Measurements from ENCODE around the gene ANKRD40CL.

ANKRD40CL gene

DNA sequence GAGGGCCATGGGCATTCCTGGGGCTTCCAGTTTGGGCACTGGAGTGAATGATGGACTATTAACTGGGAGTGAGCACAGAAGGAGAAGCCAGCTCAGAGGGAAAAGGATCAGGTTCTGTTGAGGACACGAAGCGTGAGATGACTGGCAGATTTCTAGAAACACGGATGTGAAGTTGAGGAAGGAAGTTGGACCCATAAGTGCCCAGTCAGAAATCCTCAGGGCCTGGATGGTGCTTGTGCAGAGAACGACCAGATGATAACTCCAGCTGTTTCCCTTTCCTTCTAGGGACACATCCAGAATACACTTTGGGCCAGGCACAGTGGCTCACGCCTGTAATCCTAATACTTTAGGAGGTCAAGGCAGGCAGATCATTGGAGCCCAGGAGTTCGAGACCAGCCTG lies 23.3 kb upstream of the ANKRD40CL start:
- in situ Hi-C loops (cut with MboI; ENCODE audit: low sequenced_read_pairs): no loop called here

GRCh38 chr17:50787106-50787505 lies 19.8 kb upstream of the ANKRD40CL start:
- in situ Hi-C loops (cut with MboI; ENCODE audit: low sequenced_read_pairs): loop anchor here (5.0 kb wide), 2 partner anchors 55 to 170 kb away; no protein-coding TSS in a partner anchor

DNA sequence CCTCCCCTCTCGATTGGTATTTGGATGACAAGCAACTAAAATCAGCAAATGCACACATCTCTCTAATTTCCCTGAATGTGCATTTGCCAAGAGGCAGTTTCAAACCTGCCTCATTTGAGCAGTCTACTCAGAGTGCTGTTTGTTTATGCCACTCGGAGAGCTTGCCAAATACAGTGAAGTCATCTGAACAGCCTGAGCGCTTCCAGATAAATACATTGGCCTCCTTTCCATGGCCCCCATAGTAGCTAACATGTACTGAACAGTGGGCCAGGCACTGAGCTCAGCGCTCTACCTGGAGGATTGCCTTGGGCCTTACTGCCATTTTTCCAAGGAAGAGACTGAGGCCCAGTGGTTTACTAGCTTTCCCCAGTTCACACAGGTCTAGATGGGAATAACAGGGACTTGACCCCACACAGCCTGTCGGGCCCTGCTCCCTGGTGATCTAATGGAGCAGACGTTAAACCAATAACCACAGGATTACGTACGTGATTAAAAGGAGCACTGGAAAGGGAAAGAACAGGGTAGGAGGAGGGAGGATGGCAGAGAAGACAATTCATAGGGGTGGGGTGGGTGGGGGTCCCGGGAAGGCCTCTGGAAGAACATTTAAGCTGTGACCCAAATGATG lies 18.7 kb upstream of the ANKRD40CL start:
- in situ Hi-C loops (cut with MboI; ENCODE audit: low sequenced_read_pairs): loop anchor here (5.0 kb wide), 2 partner anchors 56 to 171 kb away; no protein-coding TSS in a partner anchor

- in situ Hi-C loops (cut with MboI; ENCODE audit: low sequenced_read_pairs): loop anchor here (5.0 kb wide), 2 partner anchors 57 to 172 kb away; no protein-coding TSS in a partner anchor
Measured at GRCh38 chr17:50785126-50785525, 17.8 kb upstream of the ANKRD40CL start.

DNA sequence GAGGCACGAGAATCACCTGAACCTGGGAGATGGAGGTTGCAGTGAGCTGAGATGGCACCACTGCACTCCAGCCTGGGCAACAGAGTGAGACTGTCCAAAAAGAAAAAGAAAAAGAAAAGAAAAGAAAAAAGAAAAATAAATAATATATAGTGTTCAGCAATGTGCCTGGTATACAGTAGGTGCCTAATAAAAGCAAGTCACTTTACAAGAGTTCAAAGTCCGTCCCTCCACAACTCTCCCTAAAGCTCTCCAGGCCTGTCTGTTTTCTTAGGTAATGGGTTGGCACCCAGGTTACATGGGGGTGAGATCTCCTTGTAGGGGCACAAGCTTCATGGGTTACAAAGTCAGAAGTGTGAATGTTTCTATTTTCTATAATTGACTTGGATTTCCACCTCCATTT lies 16.6 kb upstream of the ANKRD40CL start:
- in situ Hi-C loops (cut with MboI; ENCODE audit: low sequenced_read_pairs): no loop called here

- in situ Hi-C loops (cut with MboI; ENCODE audit: low sequenced_read_pairs): no loop called here
Measured at GRCh38 chr17:50783193-50783660, 15.9 kb upstream of the ANKRD40CL start.

GRCh38 chr17:50781167-50781566 lies 13.8 kb upstream of the ANKRD40CL start:
- in situ Hi-C loops (cut with MboI; ENCODE audit: low sequenced_read_pairs): no loop called here

DNA sequence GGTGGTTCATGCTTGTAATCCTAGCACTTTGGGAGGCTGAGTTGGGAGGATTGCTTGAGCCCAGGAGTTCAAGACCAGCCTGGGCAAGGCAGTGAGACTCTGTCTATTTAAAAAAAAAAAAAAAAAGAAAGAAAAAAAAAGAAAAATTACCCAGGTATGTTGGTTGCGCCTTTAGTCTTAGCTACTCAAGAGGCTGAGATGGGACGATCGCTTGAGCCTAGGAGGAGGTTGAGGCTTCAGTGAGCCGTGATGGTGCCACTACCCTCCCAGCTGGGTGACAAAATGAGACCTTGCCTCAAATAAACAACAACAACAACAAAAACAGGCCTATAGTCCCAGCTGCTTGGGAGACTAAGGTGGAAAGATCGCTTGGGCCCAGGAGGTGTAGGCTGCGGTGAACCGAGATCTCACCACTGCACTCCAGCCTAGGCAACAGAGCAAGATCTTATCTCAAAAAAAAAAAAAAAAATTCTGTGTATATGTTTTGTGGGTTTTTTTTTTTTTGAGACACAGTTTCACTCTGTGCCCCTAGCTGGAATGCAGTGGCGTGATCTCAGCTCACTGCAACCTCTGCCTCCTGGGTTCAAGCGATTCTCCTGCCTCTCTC lies 12.5 kb upstream of the ANKRD40CL start:
- in situ Hi-C loops (cut with MboI; ENCODE audit: low sequenced_read_pairs): no loop called here

- in situ Hi-C loops (cut with MboI; ENCODE audit: low sequenced_read_pairs): no loop called here
Measured at GRCh38 chr17:50778988-50779387, 11.7 kb upstream of the ANKRD40CL start.

- in situ Hi-C loops (cut with MboI; ENCODE audit: low sequenced_read_pairs): no loop called here
Measured at GRCh38 chr17:50778471-50778870, 11.2 kb upstream of the ANKRD40CL start.

DNA sequence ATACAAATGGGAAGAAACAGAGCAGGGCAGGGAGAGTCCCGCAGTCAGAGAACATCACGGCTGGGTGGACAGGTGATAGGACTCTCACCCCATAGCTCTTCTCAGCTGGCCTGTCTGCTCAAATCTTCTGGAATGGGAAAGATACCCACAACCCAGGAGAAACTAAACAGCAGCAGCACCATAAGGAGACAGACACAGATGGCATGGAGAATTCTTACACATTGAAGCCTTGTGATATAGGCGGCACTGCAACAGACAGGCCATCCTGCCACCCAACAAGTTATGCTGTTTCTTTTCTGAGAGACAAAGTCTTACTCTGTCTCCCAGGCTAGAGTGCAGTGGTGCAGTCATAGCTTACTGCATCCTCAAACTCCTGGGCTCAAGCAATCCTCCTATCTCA lies 8.6 kb upstream of the ANKRD40CL start:
- in situ Hi-C loops (cut with MboI; ENCODE audit: low sequenced_read_pairs): no loop called here

DNA sequence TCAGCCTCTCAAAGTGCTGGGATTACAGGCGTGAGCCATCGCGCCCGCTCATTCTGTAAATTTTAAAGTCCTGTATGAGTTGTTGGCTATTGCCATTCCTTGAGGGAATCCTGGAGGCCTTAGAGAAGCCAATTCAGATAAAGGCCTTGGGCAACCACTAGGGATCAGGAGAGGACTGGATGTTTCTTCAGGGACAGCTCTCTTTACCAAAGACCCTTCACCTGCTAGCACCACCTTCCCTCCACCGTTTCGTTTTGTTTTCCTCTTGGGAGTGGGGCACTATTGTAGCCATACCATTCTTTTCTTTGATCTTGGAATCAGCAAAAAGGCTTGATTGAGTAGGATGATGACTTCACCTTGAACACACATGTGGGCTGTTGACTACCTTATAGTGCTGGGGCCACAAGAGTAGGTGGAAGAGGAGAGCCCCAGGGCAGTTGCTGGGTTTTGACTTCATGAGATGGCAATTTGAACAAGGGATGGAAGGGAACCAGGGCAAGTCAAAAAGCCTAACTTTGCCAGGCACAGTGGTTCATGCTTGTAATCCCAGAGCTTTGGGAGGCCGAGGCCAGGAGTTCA lies 7.0 kb upstream of the ANKRD40CL start:
- in situ Hi-C loops (cut with MboI; ENCODE audit: low sequenced_read_pairs): no loop called here

DNA sequence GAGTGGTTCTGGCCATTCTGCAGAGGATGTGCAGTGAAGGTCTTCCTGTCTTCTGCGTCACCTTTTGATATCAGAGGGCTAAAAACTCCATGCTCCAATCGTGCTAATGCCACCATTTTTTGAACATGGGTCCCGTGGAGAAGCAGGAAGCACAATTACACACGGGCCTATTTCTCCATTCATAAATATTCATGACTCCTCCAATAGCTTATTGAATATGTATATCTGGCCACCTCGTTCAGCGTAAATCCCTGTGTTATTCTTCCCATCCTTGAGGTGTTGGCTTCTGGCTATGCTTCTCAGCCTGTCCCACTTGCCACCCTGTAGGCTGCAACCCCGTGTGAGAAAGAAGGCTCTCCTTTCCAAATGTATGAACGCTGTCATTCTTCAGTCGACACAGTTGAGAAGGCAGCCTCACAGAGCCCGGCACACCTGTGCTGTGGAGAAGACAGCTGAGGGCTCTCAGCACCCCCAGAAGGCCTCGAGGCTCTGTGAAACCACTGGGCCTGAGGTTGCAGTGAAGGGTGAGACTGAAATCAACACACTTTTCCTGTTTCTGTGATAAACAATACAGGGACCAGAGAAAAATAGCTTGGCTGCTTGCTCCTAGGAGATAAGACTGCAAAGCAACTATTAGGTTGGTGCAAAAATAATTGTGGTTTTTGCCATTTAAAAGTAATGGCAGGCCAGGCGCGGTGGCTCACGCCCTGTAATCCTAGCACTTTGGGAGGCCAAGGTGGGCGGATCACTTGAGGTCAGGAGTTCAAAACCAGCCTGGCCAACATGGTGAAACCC lies 4.9 kb upstream of the ANKRD40CL start:
- in situ Hi-C loops (cut with MboI; ENCODE audit: low sequenced_read_pairs): no loop called here

GRCh38 chr17:50770346-50770745 lies 3.0 kb upstream of the ANKRD40CL start:
- in situ Hi-C loops (cut with MboI; ENCODE audit: low sequenced_read_pairs): no loop called here

GRCh38 chr17:50769884-50770283 lies 2.6 kb upstream of the ANKRD40CL start:
- in situ Hi-C loops (cut with MboI; ENCODE audit: low sequenced_read_pairs): no loop called here

GRCh38 chr17:50768346-50768761 lies 1.0 kb upstream of the ANKRD40CL start:
- in situ Hi-C loops (cut with MboI; ENCODE audit: low sequenced_read_pairs): no loop called here

GRCh38 chr17:50767030-50767429 lies 288 bp downstream of the ANKRD40CL start:
- in situ Hi-C loops (cut with MboI; ENCODE audit: low sequenced_read_pairs): no loop called here

GRCh38 chr17:50766222-50767023 lies 895 bp downstream of the ANKRD40CL start:
- in situ Hi-C loops (cut with MboI; ENCODE audit: low sequenced_read_pairs): no loop called here

DNA sequence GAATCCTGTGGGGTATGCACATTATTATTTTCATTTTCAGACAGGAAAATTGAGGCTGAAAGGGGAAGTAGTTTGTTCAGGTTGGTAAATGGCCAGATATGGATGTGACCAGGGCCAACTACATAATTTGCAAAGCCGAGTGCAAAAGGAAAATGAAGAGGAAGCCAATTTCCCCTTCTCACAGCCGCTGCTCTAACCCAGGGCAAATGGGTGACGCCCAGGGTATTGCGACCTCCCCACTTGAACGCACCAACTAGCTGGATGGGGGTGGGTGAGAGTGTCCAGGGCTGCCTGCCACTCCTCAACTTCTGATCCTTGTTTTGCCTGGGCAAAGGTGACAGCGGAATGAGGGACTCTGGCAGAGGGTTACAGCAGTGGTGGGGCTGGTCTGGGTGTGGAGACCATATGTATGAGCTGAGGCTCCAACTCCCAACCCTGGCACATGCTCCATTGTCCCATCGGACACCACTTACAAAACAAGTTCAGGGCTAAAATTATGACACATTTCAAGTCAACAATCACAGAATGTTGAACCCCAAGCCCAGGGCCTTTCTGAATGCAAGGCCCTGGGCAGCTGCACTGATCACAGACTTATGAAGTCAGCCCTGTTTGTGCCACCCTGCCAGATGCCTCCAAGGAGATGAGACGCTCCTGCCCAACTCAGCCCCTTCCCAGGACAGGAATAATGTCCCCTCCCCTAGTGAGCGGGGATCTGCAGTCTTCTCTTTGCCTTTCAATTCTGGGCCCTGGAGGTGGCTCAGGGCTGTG lies 1.7 kb downstream of the ANKRD40CL start:
- in situ Hi-C loops (cut with MboI; ENCODE audit: low sequenced_read_pairs): no loop called here

- in situ Hi-C loops (cut with MboI; ENCODE audit: low sequenced_read_pairs): no loop called here
Measured at GRCh38 chr17:50764734-50765149, 2.6 kb downstream of the ANKRD40CL start.

All from HL-60/S4 treated with retinoic acid at 250 ng/mL for 4 days and 3 days (cell line).